Right lobe of liver (tissue), 4 donors: ENCODE results near the gene KCNG4.

Source experiments
- CTCF ChIP-seq, 4 donors: fragments of 200-600 bp in 3 of 4; fragments of 450-650 bp in 1 of 4; IDR thresholded peaks; one replicate each; pipeline versions ENCODE4 v1.5.1 to v1.8.0; 2016 to 2022; ENCODE audit warnings: antibody characterized with exemption in 4 of 4, mild to moderate bottlenecking in 2 of 4
- POLR2A ChIP-seq: fragments of 450-650 bp; IDR thresholded peaks from one replicate; pipeline ENCODE4 v1.6.1; 2017; ENCODE audit warnings: antibody characterized with exemption, mild to moderate bottlenecking
- donor health status: DM: no; HTN: no; CAD: no.
- donor health status: DM: no; HTN: no; CAD: no.
- donor health status: DM: no; HTN: yes; CAD: no.

- no peak for TF ChIP-seq POLR2A
- TF ChIP-seq CTCF (IDR thresholded peaks at IDR 0.05) = no peak
Measured at GRCh38 chr16:84266451-84266850, 26.6 kb upstream of the KCNG4 start.
